Measurements from ENCODE around the gene METTL25. TPM values are rescaled to one million over a fixed set of nuclear protein-coding genes. Genes with fewer than 3 reads are reported as not detected.

Gene METTL25
- total RNA-seq, 1 experiment from 2014 or later, result 2.2 TPM

DNA sequence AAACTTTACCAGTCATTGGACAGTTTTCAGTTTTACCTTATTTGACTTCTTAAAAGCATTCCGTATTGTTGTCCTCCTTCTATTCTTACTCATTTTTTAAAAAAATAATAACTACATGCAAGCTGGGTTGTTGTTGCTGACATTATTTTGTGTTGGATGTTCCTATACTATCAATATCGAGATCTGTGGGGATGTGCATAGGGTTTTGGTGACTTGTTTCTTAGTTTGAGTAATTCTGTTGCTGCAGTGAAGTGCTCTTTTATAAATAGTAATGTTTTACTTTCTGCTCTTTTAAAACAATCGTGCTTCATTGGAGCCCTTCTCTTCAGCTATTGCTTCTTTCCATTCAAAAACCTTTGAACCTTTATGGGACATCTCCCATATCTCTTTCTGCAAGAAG lies 79.4 kb downstream of the METTL25 start:
- POLR2A ChIA-PET (ENCODE audit: unreplicated experiment), result no interaction called here
- H3K27ac ChIP-seq, result no peak overlapping the region

DNA sequence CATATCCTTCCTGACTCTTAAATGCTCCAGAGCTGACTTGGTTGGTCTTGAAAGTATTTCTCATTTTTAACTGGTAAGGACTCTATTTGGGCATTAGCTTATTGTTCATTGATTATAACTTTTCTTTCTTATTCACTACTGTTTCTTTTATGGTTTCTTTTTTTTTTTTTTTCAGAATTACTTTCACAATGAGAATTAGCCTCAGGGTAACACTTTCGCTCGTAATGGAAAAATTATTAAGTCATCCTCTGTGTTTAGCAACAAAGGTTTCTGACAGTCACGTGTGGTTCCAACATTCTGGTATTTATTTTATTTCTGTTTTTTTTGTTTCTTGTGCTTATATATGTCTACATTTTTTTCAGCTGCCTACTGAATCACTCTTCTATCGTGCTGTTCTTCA lies 80.0 kb downstream of the METTL25 start:
- H3K9me3 ChIP-seq (ENCODE audit: insufficient read depth, low read depth), result no peaks in the 10 kb centered on the region
- H2AFZ ChIP-seq, result no peak overlapping the region
- no peaks in the 10 kb centered on the region for H3F3A ChIP-seq (ENCODE audit: insufficient read depth, low read depth)
- no peak overlapping the region for H3K27ac ChIP-seq
- ChIA-PET CTCF (no interaction called here), POLR2A (ENCODE audit: unreplicated experiment) (no interaction called here)
- H3K4me2 ChIP-seq, result no peak overlapping the region
- TF ChIP-seq, protein P1, sequence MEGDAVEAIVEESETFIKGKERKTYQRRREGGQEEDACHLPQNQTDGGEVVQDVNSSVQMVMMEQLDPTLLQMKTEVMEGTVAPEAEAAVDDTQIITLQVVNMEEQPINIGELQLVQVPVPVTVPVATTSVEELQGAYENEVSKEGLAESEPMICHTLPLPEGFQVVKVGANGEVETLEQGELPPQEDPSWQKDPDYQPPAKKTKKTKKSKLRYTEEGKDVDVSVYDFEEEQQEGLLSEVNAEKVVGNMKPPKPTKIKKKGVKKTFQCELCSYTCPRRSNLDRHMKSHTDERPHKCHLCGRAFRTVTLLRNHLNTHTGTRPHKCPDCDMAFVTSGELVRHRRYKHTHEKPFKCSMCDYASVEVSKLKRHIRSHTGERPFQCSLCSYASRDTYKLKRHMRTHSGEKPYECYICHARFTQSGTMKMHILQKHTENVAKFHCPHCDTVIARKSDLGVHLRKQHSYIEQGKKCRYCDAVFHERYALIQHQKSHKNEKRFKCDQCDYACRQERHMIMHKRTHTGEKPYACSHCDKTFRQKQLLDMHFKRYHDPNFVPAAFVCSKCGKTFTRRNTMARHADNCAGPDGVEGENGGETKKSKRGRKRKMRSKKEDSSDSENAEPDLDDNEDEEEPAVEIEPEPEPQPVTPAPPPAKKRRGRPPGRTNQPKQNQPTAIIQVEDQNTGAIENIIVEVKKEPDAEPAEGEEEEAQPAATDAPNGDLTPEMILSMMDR (conservative IDR thresholded peaks at IDR 0.05), result no peak
- TF ChIP-seq EZH2 (IDR thresholded peaks at IDR 0.05; ENCODE audit: low read depth), result no peak
- H3K27me3 ChIP-seq (ENCODE audit: insufficient read depth, low read depth), result no peaks in the 10 kb centered on the region
- no peak for DNase-seq
- H3K9me2 ChIP-seq (ENCODE audit: insufficient read depth), result no peaks in the 10 kb centered on the region
- no peaks in the 10 kb centered on the region for H3K36me3 ChIP-seq (ENCODE audit: low read depth)
- H4K20me1 ChIP-seq (ENCODE audit: insufficient read depth), result no peaks in the 10 kb centered on the region
- no TSS peak for BruUV-seq (replicated peaks)
- no peaks in the 10 kb centered on the region for H3K4me1 ChIP-seq (replicated peaks; ENCODE audit: insufficient read depth)
- intact Hi-C loops (cut with micrococcal nuclease; ENCODE audit: unreplicated experiment), result no loop called here
- no peaks in the 10 kb centered on the region for H3K79me2 ChIP-seq (ENCODE audit: low read depth)
- no peak overlapping the region for H3K4me3 ChIP-seq

More for the DNA sequence above, 79.4 kb downstream of the METTL25 start:
- no peaks in the 10 kb centered on the region for H3K27me3 ChIP-seq (ENCODE audit: insufficient read depth, low read depth)
- no peaks in the 10 kb centered on the region for H3K9me3 ChIP-seq (ENCODE audit: insufficient read depth, low read depth)
- CTCF ChIA-PET, result no interaction called here
- H3K4me3 ChIP-seq, result no peak overlapping the region
- no peak for TF ChIP-seq EZH2 (IDR thresholded peaks at IDR 0.05; ENCODE audit: low read depth)
- DNase-seq, result no peak
- no peak overlapping the region for H3K4me2 ChIP-seq
- no peaks in the 10 kb centered on the region for H3K9me2 ChIP-seq (ENCODE audit: insufficient read depth)
- H3K36me3 ChIP-seq (ENCODE audit: low read depth), result no peaks in the 10 kb centered on the region
- intact Hi-C loops (cut with micrococcal nuclease; ENCODE audit: unreplicated experiment), result no loop called here
- no peaks in the 10 kb centered on the region for H4K20me1 ChIP-seq (ENCODE audit: insufficient read depth)
- BruUV-seq (replicated peaks), result no TSS peak
- no peak overlapping the region for H2AFZ ChIP-seq
- H3F3A ChIP-seq (ENCODE audit: insufficient read depth, low read depth), result no peaks in the 10 kb centered on the region
- H3K4me1 ChIP-seq (replicated peaks; ENCODE audit: insufficient read depth), result no peaks in the 10 kb centered on the region
- H3K79me2 ChIP-seq (ENCODE audit: low read depth), result no peaks in the 10 kb centered on the region

DNA sequence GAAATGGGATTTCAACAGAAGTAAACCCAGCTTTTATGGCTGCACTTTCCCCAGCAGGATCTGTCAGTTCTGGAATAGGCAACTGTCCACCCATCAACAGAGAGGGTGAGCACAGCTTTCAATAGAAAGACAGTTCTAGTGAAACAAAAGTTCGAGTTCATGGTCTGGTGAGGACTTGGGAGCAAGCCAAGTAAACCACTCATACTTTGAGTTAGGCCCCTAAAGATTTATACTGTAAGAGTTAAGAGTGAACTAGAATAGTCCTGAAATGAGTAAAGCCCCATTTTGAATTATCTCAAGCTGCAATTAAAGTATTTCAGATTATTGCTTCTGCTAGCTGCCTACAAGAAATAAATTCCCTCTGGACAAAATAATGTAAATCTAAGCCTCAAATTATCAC lies 82.6 kb downstream of the METTL25 start:
- TF ChIP-seq, protein P1 (conservative IDR thresholded peaks at IDR 0.05), result no peak
- Histone ChIP-seq H3K27me3 (ENCODE audit: insufficient read depth, low read depth) (no peaks in the 10 kb centered on the region), H3K9me3 (ENCODE audit: insufficient read depth, low read depth) (no peaks in the 10 kb centered on the region), H2AFZ (no peak overlapping the region), H3K4me1 (replicated peaks; ENCODE audit: insufficient read depth) (no peaks in the 10 kb centered on the region), H3K9me2 (ENCODE audit: insufficient read depth) (no peaks in the 10 kb centered on the region), H3K36me3 (ENCODE audit: low read depth) (no peaks in the 10 kb centered on the region), H3K4me2 (no peak overlapping the region), H3K79me2 (ENCODE audit: low read depth) (no peaks in the 10 kb centered on the region), H3K4me3 (no peak overlapping the region), H3F3A (ENCODE audit: insufficient read depth, low read depth) (no peaks in the 10 kb centered on the region), H3K27ac (no peak overlapping the region), H4K20me1 (ENCODE audit: insufficient read depth) (no peaks in the 10 kb centered on the region)
- intact Hi-C loops (cut with micrococcal nuclease; ENCODE audit: unreplicated experiment), result no loop called here
- no TSS peak for BruUV-seq (replicated peaks)
- no peak for DNase-seq
- CTCF ChIA-PET, result no interaction called here
- POLR2A ChIA-PET (ENCODE audit: unreplicated experiment), result no interaction called here

DNA sequence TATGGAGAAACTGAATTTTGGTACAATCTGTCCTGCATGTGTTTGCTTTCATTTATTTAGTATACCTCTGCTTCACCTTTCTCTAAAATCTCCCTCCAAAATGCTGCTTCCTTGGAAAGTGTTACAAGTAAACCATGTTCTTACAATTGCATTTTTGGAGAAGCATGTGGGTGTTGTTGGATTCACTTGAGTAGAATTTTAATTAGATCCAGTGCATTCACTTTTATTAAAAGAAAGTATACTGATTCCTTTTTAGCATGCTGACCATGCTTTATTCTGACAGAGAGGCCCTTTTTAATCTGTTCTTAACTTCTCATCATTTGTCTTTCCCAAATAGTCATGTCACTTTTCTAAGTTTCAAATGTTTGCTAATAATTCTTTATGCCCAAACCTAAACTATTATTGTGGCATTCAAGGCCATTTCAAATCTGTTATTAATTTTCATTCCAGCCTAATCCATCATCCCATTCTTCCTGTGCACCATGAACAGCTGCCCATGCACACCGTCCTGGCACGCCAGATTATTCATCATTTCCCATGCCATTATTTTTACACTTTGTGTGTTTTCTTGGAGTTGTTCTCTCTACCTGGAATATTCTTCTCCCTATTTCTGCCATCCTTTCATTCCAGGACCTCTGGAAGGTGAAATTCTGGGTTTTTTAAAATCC lies 90.7 kb downstream of the METTL25 start:
- H3K4me1 ChIP-seq (replicated peaks; ENCODE audit: insufficient read depth), result no peaks in the 10 kb centered on the region
- H3K27ac ChIP-seq, result no peak overlapping the region
- TF ChIP-seq EZH2 (IDR thresholded peaks at IDR 0.05; ENCODE audit: low read depth), result no peak
- TF ChIP-seq, protein P1 (conservative IDR thresholded peaks at IDR 0.05), result no peak
- no peak overlapping the region for H3K4me3 ChIP-seq
- H3K36me3 ChIP-seq (ENCODE audit: low read depth), result no peaks in the 10 kb centered on the region
- no peaks in the 10 kb centered on the region for H3F3A ChIP-seq (ENCODE audit: insufficient read depth, low read depth)
- no peak overlapping the region for H2AFZ ChIP-seq
- CTCF ChIA-PET, result no interaction called here
- H4K20me1 ChIP-seq (ENCODE audit: insufficient read depth), result no peaks in the 10 kb centered on the region
- no TSS peak for BruUV-seq (replicated peaks)
- no peaks in the 10 kb centered on the region for H3K9me2 ChIP-seq (ENCODE audit: insufficient read depth)
- no peak overlapping the region for H3K4me2 ChIP-seq
- H3K27me3 ChIP-seq (ENCODE audit: insufficient read depth, low read depth), result no peaks in the 10 kb centered on the region
- H3K79me2 ChIP-seq (ENCODE audit: low read depth), result no peaks in the 10 kb centered on the region
- intact Hi-C loops (cut with micrococcal nuclease; ENCODE audit: unreplicated experiment), result no loop called here
- no peaks in the 10 kb centered on the region for H3K9me3 ChIP-seq (ENCODE audit: insufficient read depth, low read depth)
- no peak for DNase-seq
- POLR2A ChIA-PET (ENCODE audit: unreplicated experiment), result no interaction called here
